H9 (cell line): ENCODE results near the gene ELOVL3. TPM values are rescaled to one million over a fixed set of nuclear protein-coding genes. Genes with fewer than 3 reads are reported as not detected.

Experiments
- DNase-seq: peaks from one replicate; pipeline ENCODE4 v3.0.0-alpha.2; 2017
- H2AFZ ChIP-seq: one replicate; pipeline ENCODE4 v1.6.1; 2013; ENCODE audit warnings: mild to moderate bottlenecking, low read length, control low read depth, moderate library complexity
- H2AK5ac ChIP-seq: 2 replicates; pipeline ENCODE4 v1.6.1; 2013; ENCODE audit warnings: low read length, control low read depth, mixed read lengths; ENCODE audit not compliant: insufficient read length
- H2BK120ac ChIP-seq: one replicate; pipeline ENCODE4 v1.6.1; 2013; ENCODE audit warnings: low read depth, mild to moderate bottlenecking, low read length, control low read depth, inconsistent platforms; ENCODE audit not compliant: poor library complexity, severe bottlenecking
- H2BK12ac ChIP-seq: 2 replicates; pipeline ENCODE4 v1.6.1; 2013; ENCODE audit warnings: low read length, control low read depth, mixed read lengths, low read depth; ENCODE audit not compliant: insufficient read length
- H2BK15ac ChIP-seq: 2 replicates; pipeline ENCODE4 v1.6.1; 2013; ENCODE audit warnings: low read depth, low read length, control low read depth
- H2BK20ac ChIP-seq: one replicate; pipeline ENCODE4 v1.6.1; 2013; ENCODE audit warnings: low read depth, mild to moderate bottlenecking, low read length, control low read depth, inconsistent platforms; ENCODE audit not compliant: poor library complexity, severe bottlenecking
- H2BK5ac ChIP-seq: 2 replicates; pipeline ENCODE4 v1.6.1; 2013; ENCODE audit warnings: low read length, control low read depth, mixed read lengths; ENCODE audit not compliant: insufficient read length
- H3K14ac ChIP-seq: 2 replicates; pipeline ENCODE4 v1.6.1; 2013; ENCODE audit warnings: low read length, control low read depth; ENCODE audit not compliant: insufficient read depth
- H3K18ac ChIP-seq: 2 replicates; pipeline ENCODE4 v1.6.1; 2013; ENCODE audit warnings: low read depth, mild to moderate bottlenecking, mixed read lengths, low read length, control low read depth; ENCODE audit not compliant: insufficient read length
- H3K23ac ChIP-seq: 2 replicates; pipeline ENCODE4 v1.6.1; 2013; ENCODE audit warnings: low read length, control low read depth, mixed read lengths, low read depth; ENCODE audit not compliant: insufficient read length
- H3K23me2 ChIP-seq: 2 replicates; pipeline ENCODE4 v1.6.1; 2013; ENCODE audit warnings: low read depth, mild to moderate bottlenecking, mixed read lengths, low read length, control low read depth; ENCODE audit not compliant: insufficient read length, poor library complexity, severe bottlenecking
- H3K27ac ChIP-seq: 2 replicates; pipeline ENCODE4 v1.5.1; 2013; ENCODE audit warnings: low read length, control low read depth, mixed read lengths, low read depth; ENCODE audit not compliant: insufficient read length
- H3K27me3 ChIP-seq: 2 replicates; pipeline ENCODE4 v1.6.1; 2013; ENCODE audit warnings: low read length, control low read depth, inconsistent platforms; ENCODE audit not compliant: insufficient read depth
- H3K4ac ChIP-seq: 2 replicates; pipeline ENCODE4 v1.6.1; 2013; ENCODE audit warnings: low read depth, mild to moderate bottlenecking, control low read depth, inconsistent platforms, low read length, moderate library complexity
- H3K4me1 ChIP-seq: 2 replicates; pipeline ENCODE4 v1.6.1; 2013; ENCODE audit warnings: low read length, control low read depth, inconsistent platforms; ENCODE audit not compliant: insufficient read depth
- H3K4me2 ChIP-seq: 2 replicates; pipeline ENCODE4 v1.6.1; 2013; ENCODE audit warnings: low read length, control low read depth, mixed read lengths; ENCODE audit not compliant: insufficient read length, insufficient read depth
- H3K56ac ChIP-seq: 2 replicates; pipeline ENCODE4 v1.6.1; 2013; ENCODE audit warnings: low read depth, mild to moderate bottlenecking, mixed read lengths, low read length, control low read depth; ENCODE audit not compliant: insufficient read length
- H3K79me1 ChIP-seq: 2 replicates; pipeline ENCODE4 v1.6.1; 2013; ENCODE audit warnings: low read depth, mild to moderate bottlenecking, moderate library complexity, low read length, control low read depth, inconsistent platforms; ENCODE audit not compliant: insufficient read depth, poor library complexity, severe bottlenecking
- H3K79me2 ChIP-seq: 2 replicates; pipeline ENCODE4 v1.6.1; 2013; ENCODE audit warnings: low read length, control low read depth, inconsistent platforms; ENCODE audit not compliant: insufficient read depth
- H3K9ac ChIP-seq: 2 replicates; pipeline ENCODE4 v1.6.1; 2013; ENCODE audit warnings: low read length, control low read depth, mixed read lengths; ENCODE audit not compliant: insufficient read length; ENCODE audit errors: extremely low read depth
- H3K9me3 ChIP-seq: one replicate; pipeline ENCODE4 v1.6.1; 2013; ENCODE audit warnings: low read depth, low read length, inconsistent platforms; ENCODE audit not compliant: control insufficient read depth
- H3T11ph ChIP-seq: one replicate; pipeline ENCODE4 v1.6.1; 2013; ENCODE audit warnings: mild to moderate bottlenecking, low read length, control low read depth, inconsistent platforms
- H4K20me1 ChIP-seq: one replicate; pipeline ENCODE4 v1.6.1; 2013; ENCODE audit not compliant: control insufficient read depth, insufficient read length, insufficient read depth
- H4K5ac ChIP-seq: 2 replicates; pipeline ENCODE4 v1.6.1; 2013; ENCODE audit warnings: low read depth, mild to moderate bottlenecking, mixed read lengths, low read length, control low read depth; ENCODE audit not compliant: insufficient read length
- H4K8ac ChIP-seq: replicated peaks from 2 replicates; pipeline ENCODE4 v1.6.1; 2013; ENCODE audit warnings: low read length, control low read depth, mixed read lengths, low read depth; ENCODE audit not compliant: insufficient read length
- H4K91ac ChIP-seq: 2 replicates; pipeline ENCODE4 v1.6.1; 2013; ENCODE audit warnings: low read depth, mild to moderate bottlenecking, moderate library complexity, mixed read lengths, low read length, control low read depth; ENCODE audit not compliant: insufficient read length
- H3K27ac Mint-ChIP-seq, 3 experiments: 2 replicates in 2 of 3; 3 replicates in 1 of 3; pipeline ENCODE4 v1.8.0; 2020 to 2021; ENCODE audit warnings: mixed read lengths in 3 of 3, mild to moderate bottlenecking in 1 of 3, moderate library complexity in 1 of 3
- H3K27me3 Mint-ChIP-seq: 2 replicates; pipeline ENCODE4 v1.8.0; 2021; ENCODE audit warnings: low read depth, mild to moderate bottlenecking, moderate library complexity, mixed read lengths
- H3K36me3 Mint-ChIP-seq, 3 experiments: 2 replicates in 2 of 3; 3 replicates in 1 of 3; pipeline ENCODE4 v1.8.0; 2020 to 2021; ENCODE audit warnings: low read depth in 3 of 3, mixed read lengths in 3 of 3; ENCODE audit not compliant: insufficient read depth in 1 of 3
- H3K4me1 Mint-ChIP-seq, 2 experiments: 2 replicates each; pipeline ENCODE4 v1.8.0; 2020; ENCODE audit warnings: mixed read lengths in 2 of 2
- H3K4me3 Mint-ChIP-seq, 2 experiments: 2 replicates in 1 of 2; 3 replicates in 1 of 2; pipeline ENCODE4 v1.8.0; 2020 to 2021; ENCODE audit warnings: mild to moderate bottlenecking in 2 of 2, mixed read lengths in 2 of 2, moderate library complexity in 1 of 2
- H3K9me3 Mint-ChIP-seq, 2 experiments: 2 replicates in 1 of 2; 3 replicates in 1 of 2; pipeline ENCODE4 v1.8.0; 2020; ENCODE audit warnings: mild to moderate bottlenecking in 2 of 2, mixed read lengths in 2 of 2, moderate library complexity in 1 of 2
- CTCF ChIP-seq: fragments of 200-600 bp; sonication (generic); conservative IDR thresholded peaks from 3 replicates; pipeline ENCODE4 v1.8.0; 2021; ENCODE audit warnings: antibody characterized with exemption, mild to moderate bottlenecking
- total RNA-seq: library from RNA; stranded (reverse); gene quantifications from 2 replicates; pipeline ENCODE4 v1.2.1, GENCODE V29; 2021

The ELOVL3 gene
- total RNA-seq, 1 experiment from 2014 or later: not detected

- Histone ChIP-seq H4K5ac (no peak overlapping the region), H3K14ac (no peak overlapping the region), H4K91ac (no peak overlapping the region), H3K79me1 (no peaks in the 10 kb centered on the region), H3K23ac (no peak overlapping the region), H4K8ac (no peak overlapping the region), H3K56ac (no peak overlapping the region), H3K27me3 (no peaks in the 10 kb centered on the region), H4K20me1 (no peaks in the 10 kb centered on the region), H3T11ph (no peak overlapping the region), H3K4ac (no peak overlapping the region), H2AK5ac (no peak overlapping the region), H2BK5ac (no peak overlapping the region), H3K9ac (no peak overlapping the region), H3K9me3 (no peaks in the 10 kb centered on the region), H3K23me2 (no peaks in the 10 kb centered on the region), H3K27ac (no peak overlapping the region), H2BK15ac (no peak overlapping the region), H3K4me1 (no peaks in the 10 kb centered on the region), H2AFZ (no peak overlapping the region), H2BK12ac (no peak overlapping the region), H3K18ac (no peak overlapping the region), H2BK20ac (no peak overlapping the region), H2BK120ac (no peak overlapping the region), H3K4me2 (no peak overlapping the region), H3K79me2 (no peaks in the 10 kb centered on the region)
- no peak for TF ChIP-seq CTCF
- Mint-ChIP-seq H3K27me3 (no peaks in the 10 kb centered on the region), H3K27ac (no peak overlapping the region), H3K36me3 (no peaks in the 10 kb centered on the region), H3K4me3 (no peak overlapping the region), H3K4me1 (no peaks in the 10 kb centered on the region), H3K9me3 (no peaks in the 10 kb centered on the region)
- DNase-seq: no peak
These were observed 53.0 kb downstream of the ELOVL3 start for GRCh38 chr10:102279104-102279503.

Other genes with a start within 250 kb of the ELOVL3 start
- gene ARMH3, start 170.1 kb upstream of the ELOVL3 start, total RNA-seq: 18.5 and 20.4 TPM in 2 replicates
- 18.4 and 18.7 TPM in 2 replicates for gene HPS6, start 160.9 kb upstream of the ELOVL3 start, total RNA-seq
- 79.2 and 80.5 TPM in 2 replicates for gene LDB1, start 105.9 kb upstream of the ELOVL3 start, total RNA-seq
- gene PPRC1, start 93.3 kb upstream of the ELOVL3 start, total RNA-seq: 111 and 121 TPM in 2 replicates
- gene NOLC1, start 73.9 kb upstream of the ELOVL3 start, total RNA-seq: 168 and 171 TPM in 2 replicates
- gene PITX3, start 15.2 kb downstream of the ELOVL3 start, total RNA-seq: not detected in 2 replicates
- gene GBF1, start 19.2 kb downstream of the ELOVL3 start, total RNA-seq: 23.5 and 23.7 TPM in 2 replicates
- 21.0 and 23.7 TPM in 2 replicates for gene NFKB2, start 169.4 kb downstream of the ELOVL3 start, total RNA-seq
- 3.4 and 3.6 TPM in 2 replicates for gene PSD, start 192.5 kb downstream of the ELOVL3 start, total RNA-seq
- 8.4 and 9.1 TPM in 2 replicates for gene FBXL15, start 194.5 kb downstream of the ELOVL3 start, total RNA-seq
- 41.2 and 43.0 TPM in 2 replicates for gene CUEDC2, start 206.3 kb downstream of the ELOVL3 start, total RNA-seq
- not detected in 2 replicates for gene C10orf95, start 225.2 kb downstream of the ELOVL3 start, total RNA-seq